H1 (cell line): Measurements from ENCODE around the gene RGP1.

ENCODE experiments used
- ATF3 ChIP-seq: IDR thresholded peaks from 2 replicates; pipeline ENCODE4 v1.6.1; 2011; ENCODE audit warnings: low read depth, mild to moderate bottlenecking, low read length; ENCODE audit not compliant: insufficient read depth
- CBX8 ChIP-seq: fragments of 300-800, 300-1000 bp; sonication (generic); IDR thresholded peaks from 2 replicates; pipeline ENCODE4 v1.7.1; 2016; ENCODE audit warnings: low read depth, low read length, borderline replicate concordance
- EZH2 ChIP-seq: fragments of 200-600 bp; sonication (generic); IDR thresholded peaks from 2 replicates; pipeline ENCODE4 v1.7.1; 2012; ENCODE audit warnings: low read depth, mild to moderate bottlenecking, moderate library complexity, low read length, inconsistent platforms; ENCODE audit not compliant: severe bottlenecking
- FOSL1 ChIP-seq: IDR thresholded peaks from 2 replicates; pipeline ENCODE4 v1.6.1; 2011; ENCODE audit warnings: mild to moderate bottlenecking, low read depth, low read length, moderate library complexity; ENCODE audit not compliant: insufficient read depth
- GABPA ChIP-seq: IDR thresholded peaks from 2 replicates; pipeline ENCODE4 v1.6.1; 2011; ENCODE audit warnings: mild to moderate bottlenecking, low read length, moderate library complexity, borderline replicate concordance; ENCODE audit not compliant: insufficient read depth
- POLR2A ChIP-seq, 2 experiments: IDR thresholded peaks; 1 replicate in 1 of 2; 2 replicates in 1 of 2; pipeline ENCODE4 v1.6.1; 2011; ENCODE audit warnings: low read depth in 2 of 2, low read length in 2 of 2, mild to moderate bottlenecking in 2 of 2; ENCODE audit errors: control extremely low read depth in 1 of 2
- RAD21 ChIP-seq, 2 experiments: IDR thresholded peaks in 1 of 2; conservative IDR thresholded peaks in 1 of 2; 2 replicates each; pipeline ENCODE4 v1.6.1; 2011; ENCODE audit warnings: low read depth in 2 of 2, low read length in 2 of 2, improper control_type of control experiment in 1 of 2, inconsistent platforms in 1 of 2, mild to moderate bottlenecking in 1 of 2, moderate library complexity in 1 of 2
- RXRA ChIP-seq: IDR thresholded peaks from 2 replicates; pipeline ENCODE4 v1.6.1; 2011; ENCODE audit warnings: low read depth, mild to moderate bottlenecking, low read length, moderate library complexity; ENCODE audit not compliant: insufficient read depth
- SIX5 ChIP-seq: IDR thresholded peaks from 2 replicates; pipeline ENCODE4 v1.6.1; 2011; ENCODE audit warnings: mild to moderate bottlenecking, low read depth, low read length
- SRF ChIP-seq: IDR thresholded peaks from 2 replicates; pipeline ENCODE4 v1.6.1; 2011; ENCODE audit warnings: mild to moderate bottlenecking, low read depth, low read length, moderate library complexity
- TAF1 ChIP-seq: IDR thresholded peaks from 2 replicates; pipeline ENCODE4 v1.6.1; 2011; ENCODE audit warnings: mild to moderate bottlenecking, low read depth, low read length
- YY1 ChIP-seq: IDR thresholded peaks from 2 replicates; pipeline ENCODE4 v1.6.1; 2011; ENCODE audit warnings: low read depth, mild to moderate bottlenecking, low read length
- TF ChIP-seq, protein P1 (sequence below), 3 experiments: IDR thresholded peaks; 1 replicate in 2 of 3; 2 replicates in 1 of 3; pipeline versions ENCODE4 v1.5.1 to v1.6.1; 2011; ENCODE audit warnings: low read length in 3 of 3, mild to moderate bottlenecking in 3 of 3, inconsistent platforms in 2 of 3, low read depth in 1 of 3, moderate library complexity in 1 of 3; ENCODE audit not compliant: insufficient read depth in 1 of 3; ENCODE audit errors: control extremely low read depth in 1 of 3

DNA sequence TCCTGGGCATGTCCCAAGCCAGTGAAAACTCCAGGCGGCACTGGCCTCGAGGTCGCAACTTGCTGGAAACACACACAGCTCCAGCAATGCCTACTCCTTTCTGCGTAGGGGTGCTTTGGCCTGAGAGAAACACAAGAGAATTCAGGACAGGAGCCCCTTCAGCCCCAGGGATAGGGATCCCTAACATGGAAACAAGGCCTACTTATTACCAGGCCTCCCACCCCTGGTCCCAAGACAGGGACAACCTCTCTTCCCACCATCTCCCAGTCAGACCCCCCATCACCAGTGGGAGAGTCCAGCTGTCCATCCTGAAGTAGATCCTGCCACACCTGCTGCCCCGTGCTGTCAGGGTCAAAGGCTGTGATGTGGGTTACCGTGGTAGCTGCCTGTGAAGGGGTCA, 8.8 kb upstream of the RGP1 start:
- no peak for TF ChIP-seq TAF1
- no peak for TF ChIP-seq POLR2A (IDR thresholded peaks at IDR 0.05; ENCODE audit: control extremely low read depth in 1 of 2, low read depth in 2 of 2, low read length in 2 of 2)
- TF ChIP-seq YY1 = no peak
- TF ChIP-seq RXRA = no peak
- no peak for TF ChIP-seq RAD21 (IDR thresholded peaks at IDR 0.05 in 1 of 2, conservative IDR thresholded peaks at IDR 0.05 in 1 of 2; ENCODE audit: low read depth in 2 of 2, low read length in 2 of 2)
- TF ChIP-seq, protein P1, sequence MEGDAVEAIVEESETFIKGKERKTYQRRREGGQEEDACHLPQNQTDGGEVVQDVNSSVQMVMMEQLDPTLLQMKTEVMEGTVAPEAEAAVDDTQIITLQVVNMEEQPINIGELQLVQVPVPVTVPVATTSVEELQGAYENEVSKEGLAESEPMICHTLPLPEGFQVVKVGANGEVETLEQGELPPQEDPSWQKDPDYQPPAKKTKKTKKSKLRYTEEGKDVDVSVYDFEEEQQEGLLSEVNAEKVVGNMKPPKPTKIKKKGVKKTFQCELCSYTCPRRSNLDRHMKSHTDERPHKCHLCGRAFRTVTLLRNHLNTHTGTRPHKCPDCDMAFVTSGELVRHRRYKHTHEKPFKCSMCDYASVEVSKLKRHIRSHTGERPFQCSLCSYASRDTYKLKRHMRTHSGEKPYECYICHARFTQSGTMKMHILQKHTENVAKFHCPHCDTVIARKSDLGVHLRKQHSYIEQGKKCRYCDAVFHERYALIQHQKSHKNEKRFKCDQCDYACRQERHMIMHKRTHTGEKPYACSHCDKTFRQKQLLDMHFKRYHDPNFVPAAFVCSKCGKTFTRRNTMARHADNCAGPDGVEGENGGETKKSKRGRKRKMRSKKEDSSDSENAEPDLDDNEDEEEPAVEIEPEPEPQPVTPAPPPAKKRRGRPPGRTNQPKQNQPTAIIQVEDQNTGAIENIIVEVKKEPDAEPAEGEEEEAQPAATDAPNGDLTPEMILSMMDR (IDR thresholded peaks at IDR 0.05; ENCODE audit: control extremely low read depth in 1 of 3, insufficient read depth in 1 of 3, low read depth in 1 of 3, low read length in 3 of 3) = no peak
- no peak for TF ChIP-seq SIX5
- no peak for TF ChIP-seq FOSL1
- TF ChIP-seq GABPA = no peak
- no peak for TF ChIP-seq CBX8
- TF ChIP-seq SRF = no peak
- TF ChIP-seq EZH2 = no peak
- no peak for TF ChIP-seq ATF3
